SK-N-SH treated with all-trans-retinoic acid at 6 μM for 48 hours (cell line): Measurements from ENCODE around the gene MOK.

Experiments used
- ARNTL ChIP-seq: fragments of 450-650 bp; formaldehyde crosslinking; IDR thresholded peaks from 2 replicates; pipeline ENCODE4 v1.5.0; 2020; ENCODE audit warnings: low read depth, mild to moderate bottlenecking, moderate library complexity, borderline replicate concordance
- OSR1 ChIP-seq: fragments of 250-450 bp; sonication (Bioruptor Pico); IDR thresholded peaks from 2 replicates; pipeline ENCODE4 v1.8.0; 2022; ENCODE audit warnings: moderate library complexity, mild to moderate bottlenecking, inconsistent platforms
- PPARA ChIP-seq: fragments of 250-450 bp; sonication (Bioruptor Pico); IDR thresholded peaks from 2 replicates; pipeline ENCODE4 v1.5.0; 2020; ENCODE audit warnings: mild to moderate bottlenecking, borderline replicate concordance
- SNAI2 ChIP-seq: fragments of 250-450 bp; sonication (Bioruptor Pico); IDR thresholded peaks from 2 replicates; pipeline ENCODE4 v1.5.0; 2020; ENCODE audit warnings: mild to moderate bottlenecking, moderate library complexity
- TCF4 ChIP-seq: fragments of 250-450 bp; sonication (Bioruptor Pico); IDR thresholded peaks from 2 replicates; pipeline ENCODE4 v1.8.0; 2021; ENCODE audit warnings: mild to moderate bottlenecking, moderate library complexity, borderline replicate concordance
- TOX ChIP-seq: fragments of 250-450 bp; sonication (Bioruptor Pico); IDR thresholded peaks from 2 replicates; pipeline ENCODE4 v1.8.0; 2021; ENCODE audit warnings: mild to moderate bottlenecking, moderate library complexity, borderline replicate concordance
- ZFP3 ChIP-seq: fragments of 250-450 bp; sonication (Bioruptor Pico); IDR thresholded peaks from 2 replicates; pipeline ENCODE4 v1.5.0; 2020; ENCODE audit warnings: mild to moderate bottlenecking, moderate library complexity
- ZFP30 ChIP-seq: fragments of 450-650 bp; formaldehyde crosslinking; IDR thresholded peaks from 2 replicates; pipeline ENCODE4 v1.5.0; 2022; ENCODE audit warnings: mild to moderate bottlenecking, moderate library complexity
- ZNF565 ChIP-seq: fragments of 450-650 bp; formaldehyde crosslinking; conservative IDR thresholded peaks from 2 replicates; pipeline ENCODE4 v1.5.0; 2020; ENCODE audit warnings: low read depth, mild to moderate bottlenecking, moderate library complexity
- TF ChIP-seq, protein P1 (sequence below): fragments of 250-450 bp; sonication (Bioruptor Pico); IDR thresholded peaks from 2 replicates; pipeline ENCODE4 v1.8.0; 2020; ENCODE audit warnings: mild to moderate bottlenecking, moderate library complexity, borderline replicate concordance
- TF ChIP-seq, protein P2 (sequence below): fragments of 250-450 bp; sonication (Bioruptor Pico); IDR thresholded peaks from 2 replicates; pipeline ENCODE4 v1.5.1; 2020; ENCODE audit warnings: low read depth, mild to moderate bottlenecking, moderate library complexity
- TF ChIP-seq, protein P3 (sequence below): fragments of 250-450 bp; sonication (Bioruptor Pico); IDR thresholded peaks from 2 replicates; pipeline ENCODE4 v1.5.0; 2020; ENCODE audit warnings: mild to moderate bottlenecking, moderate library complexity
- TF ChIP-seq, protein P4 (sequence below): fragments of 250-450 bp; sonication (Bioruptor Pico); IDR thresholded peaks from 2 replicates; pipeline ENCODE4 v1.8.0; 2021; ENCODE audit warnings: low read depth, mild to moderate bottlenecking, moderate library complexity, borderline replicate concordance

DNA sequence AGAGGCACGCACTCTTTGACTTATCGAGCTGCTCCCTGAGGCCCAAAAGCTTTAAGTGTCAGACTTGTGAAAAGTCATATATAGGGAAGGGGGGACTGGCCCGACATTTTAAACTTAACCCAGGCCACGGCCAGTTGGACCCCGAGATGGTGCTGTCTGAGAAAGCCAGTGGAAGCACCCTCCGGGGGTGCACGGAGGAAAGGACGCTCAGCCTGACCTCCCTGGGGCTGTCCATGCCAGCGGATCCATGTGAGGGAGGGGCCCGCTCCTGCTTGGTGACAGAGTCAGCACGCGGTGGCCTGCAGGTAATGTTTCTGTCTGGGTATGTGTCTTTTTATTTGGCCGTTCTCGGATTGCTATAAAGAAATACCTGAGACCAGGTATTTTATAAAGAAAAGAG is 21.6 kb upstream of the MOK start:
- no peak for TF ChIP-seq SNAI2 (CRISPR knock-in tag)
- TF ChIP-seq, protein P1, sequence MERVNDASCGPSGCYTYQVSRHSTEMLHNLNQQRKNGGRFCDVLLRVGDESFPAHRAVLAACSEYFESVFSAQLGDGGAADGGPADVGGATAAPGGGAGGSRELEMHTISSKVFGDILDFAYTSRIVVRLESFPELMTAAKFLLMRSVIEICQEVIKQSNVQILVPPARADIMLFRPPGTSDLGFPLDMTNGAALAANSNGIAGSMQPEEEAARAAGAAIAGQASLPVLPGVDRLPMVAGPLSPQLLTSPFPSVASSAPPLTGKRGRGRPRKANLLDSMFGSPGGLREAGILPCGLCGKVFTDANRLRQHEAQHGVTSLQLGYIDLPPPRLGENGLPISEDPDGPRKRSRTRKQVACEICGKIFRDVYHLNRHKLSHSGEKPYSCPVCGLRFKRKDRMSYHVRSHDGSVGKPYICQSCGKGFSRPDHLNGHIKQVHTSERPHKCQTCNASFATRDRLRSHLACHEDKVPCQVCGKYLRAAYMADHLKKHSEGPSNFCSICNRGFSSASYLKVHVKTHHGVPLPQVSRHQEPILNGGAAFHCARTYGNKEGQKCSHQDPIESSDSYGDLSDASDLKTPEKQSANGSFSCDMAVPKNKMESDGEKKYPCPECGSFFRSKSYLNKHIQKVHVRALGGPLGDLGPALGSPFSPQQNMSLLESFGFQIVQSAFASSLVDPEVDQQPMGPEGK (CRISPR knock-in tag), result no peak
- no peak for TF ChIP-seq ZFP30 (CRISPR knock-in tag)
- no peak for TF ChIP-seq ARNTL (CRISPR knock-in tag)
- TF ChIP-seq OSR1 (CRISPR knock-in tag), result no peak
- TF ChIP-seq ZFP3 (CRISPR knock-in tag), result no peak
- TF ChIP-seq PPARA (CRISPR knock-in tag), result no peak
- TF ChIP-seq ZNF565, result no peak
- TF ChIP-seq, protein P2, sequence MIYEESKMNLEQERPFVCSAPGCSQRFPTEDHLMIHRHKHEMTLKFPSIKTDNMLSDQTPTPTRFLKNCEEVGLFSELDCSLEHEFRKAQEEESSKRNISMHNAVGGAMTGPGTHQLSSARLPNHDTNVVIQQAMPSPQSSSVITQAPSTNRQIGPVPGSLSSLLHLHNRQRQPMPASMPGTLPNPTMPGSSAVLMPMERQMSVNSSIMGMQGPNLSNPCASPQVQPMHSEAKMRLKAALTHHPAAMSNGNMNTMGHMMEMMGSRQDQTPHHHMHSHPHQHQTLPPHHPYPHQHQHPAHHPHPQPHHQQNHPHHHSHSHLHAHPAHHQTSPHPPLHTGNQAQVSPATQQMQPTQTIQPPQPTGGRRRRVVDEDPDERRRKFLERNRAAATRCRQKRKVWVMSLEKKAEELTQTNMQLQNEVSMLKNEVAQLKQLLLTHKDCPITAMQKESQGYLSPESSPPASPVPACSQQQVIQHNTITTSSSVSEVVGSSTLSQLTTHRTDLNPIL (CRISPR knock-in tag), result no peak
- TF ChIP-seq TOX, result no peak
- TF ChIP-seq, protein P3, sequence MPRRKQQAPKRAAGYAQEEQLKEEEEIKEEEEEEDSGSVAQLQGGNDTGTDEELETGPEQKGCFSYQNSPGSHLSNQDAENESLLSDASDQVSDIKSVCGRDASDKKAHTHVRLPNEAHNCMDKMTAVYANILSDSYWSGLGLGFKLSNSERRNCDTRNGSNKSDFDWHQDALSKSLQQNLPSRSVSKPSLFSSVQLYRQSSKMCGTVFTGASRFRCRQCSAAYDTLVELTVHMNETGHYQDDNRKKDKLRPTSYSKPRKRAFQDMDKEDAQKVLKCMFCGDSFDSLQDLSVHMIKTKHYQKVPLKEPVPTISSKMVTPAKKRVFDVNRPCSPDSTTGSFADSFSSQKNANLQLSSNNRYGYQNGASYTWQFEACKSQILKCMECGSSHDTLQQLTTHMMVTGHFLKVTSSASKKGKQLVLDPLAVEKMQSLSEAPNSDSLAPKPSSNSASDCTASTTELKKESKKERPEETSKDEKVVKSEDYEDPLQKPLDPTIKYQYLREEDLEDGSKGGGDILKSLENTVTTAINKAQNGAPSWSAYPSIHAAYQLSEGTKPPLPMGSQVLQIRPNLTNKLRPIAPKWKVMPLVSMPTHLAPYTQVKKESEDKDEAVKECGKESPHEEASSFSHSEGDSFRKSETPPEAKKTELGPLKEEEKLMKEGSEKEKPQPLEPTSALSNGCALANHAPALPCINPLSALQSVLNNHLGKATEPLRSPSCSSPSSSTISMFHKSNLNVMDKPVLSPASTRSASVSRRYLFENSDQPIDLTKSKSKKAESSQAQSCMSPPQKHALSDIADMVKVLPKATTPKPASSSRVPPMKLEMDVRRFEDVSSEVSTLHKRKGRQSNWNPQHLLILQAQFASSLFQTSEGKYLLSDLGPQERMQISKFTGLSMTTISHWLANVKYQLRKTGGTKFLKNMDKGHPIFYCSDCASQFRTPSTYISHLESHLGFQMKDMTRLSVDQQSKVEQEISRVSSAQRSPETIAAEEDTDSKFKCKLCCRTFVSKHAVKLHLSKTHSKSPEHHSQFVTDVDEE, result no peak
- TF ChIP-seq, protein P4, sequence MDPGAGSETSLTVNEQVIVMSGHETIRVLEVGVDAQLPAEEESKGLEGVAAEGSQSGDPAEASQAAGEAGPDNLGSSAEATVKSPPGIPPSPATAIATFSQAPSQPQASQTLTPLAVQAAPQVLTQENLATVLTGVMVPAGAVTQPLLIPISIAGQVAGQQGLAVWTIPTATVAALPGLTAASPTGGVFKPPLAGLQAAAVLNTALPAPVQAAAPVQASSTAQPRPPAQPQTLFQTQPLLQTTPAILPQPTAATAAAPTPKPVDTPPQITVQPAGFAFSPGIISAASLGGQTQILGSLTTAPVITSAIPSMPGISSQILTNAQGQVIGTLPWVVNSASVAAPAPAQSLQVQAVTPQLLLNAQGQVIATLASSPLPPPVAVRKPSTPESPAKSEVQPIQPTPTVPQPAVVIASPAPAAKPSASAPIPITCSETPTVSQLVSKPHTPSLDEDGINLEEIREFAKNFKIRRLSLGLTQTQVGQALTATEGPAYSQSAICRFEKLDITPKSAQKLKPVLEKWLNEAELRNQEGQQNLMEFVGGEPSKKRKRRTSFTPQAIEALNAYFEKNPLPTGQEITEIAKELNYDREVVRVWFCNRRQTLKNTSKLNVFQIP (CRISPR knock-in tag), result no peak
- no peak for TF ChIP-seq TCF4 (CRISPR knock-in tag)
